HG03108 (cell line): ENCODE data around the gene DROSHA.

Source experiments
- ATAC-seq: cut with Tn5 transposase; IDR thresholded peaks from one replicate; pipeline ENCODE4 v1.9.1; 2021; ENCODE audit warnings: moderate library complexity; ENCODE audit not compliant: unreplicated experiment

The DROSHA gene

DNA sequence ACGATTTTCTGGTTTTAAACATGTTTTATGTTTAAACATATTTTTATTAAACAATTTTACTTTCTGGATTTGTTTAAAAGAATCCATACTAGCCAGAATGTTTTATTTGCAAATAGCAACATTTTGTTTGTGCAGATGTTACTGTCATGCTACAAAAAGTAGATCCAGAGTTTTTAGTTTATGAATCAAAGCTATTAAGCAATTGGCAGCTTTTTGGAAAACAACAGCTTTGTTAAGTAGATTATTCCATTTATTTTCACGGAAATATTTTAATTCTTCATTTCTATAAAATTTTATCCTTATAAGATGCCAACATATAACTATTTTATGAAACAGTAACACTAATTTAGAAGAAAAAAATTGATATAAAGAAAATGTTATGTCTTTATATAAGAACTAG lies 60.9 kb downstream of the DROSHA start:
- no peak for ATAC-seq

DNA sequence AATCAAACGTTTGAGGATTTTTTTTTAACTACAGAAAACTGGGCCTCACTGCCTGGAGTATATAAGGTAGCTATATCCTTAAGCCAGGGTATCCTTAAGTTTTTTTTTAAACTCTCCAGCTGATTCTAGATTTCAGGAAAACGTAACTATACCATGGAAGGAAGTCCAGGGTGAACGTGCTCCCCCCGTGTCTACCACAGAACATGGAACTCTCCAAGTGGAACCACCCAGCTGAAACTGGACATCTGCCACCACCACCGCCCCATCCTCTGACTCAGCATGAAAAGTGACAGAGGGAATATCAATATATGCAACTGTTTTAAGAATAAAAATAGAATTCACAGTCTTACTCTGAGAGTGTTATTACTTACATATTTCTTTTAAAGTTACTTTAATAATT lies 61.3 kb downstream of the DROSHA start:
- no peak for ATAC-seq

DNA sequence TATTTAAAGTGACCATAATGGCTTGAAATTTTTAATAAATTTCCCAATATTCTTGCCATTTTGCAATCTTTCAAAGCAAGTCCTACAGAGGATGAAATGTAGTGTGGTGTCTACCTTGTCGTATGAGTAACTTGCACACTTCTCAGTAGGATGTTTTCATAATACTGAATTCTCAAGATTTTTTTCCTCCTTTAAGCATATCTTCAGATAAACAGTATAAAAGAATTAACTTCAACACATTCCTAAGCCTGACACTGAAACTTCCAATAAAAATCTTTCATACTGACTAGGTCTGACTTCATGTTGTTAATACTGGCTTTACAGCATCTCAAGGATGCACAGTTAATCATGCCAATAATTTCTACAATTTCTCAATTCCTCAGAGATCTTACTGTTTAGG lies 62.0 kb downstream of the DROSHA start:
- no peak for ATAC-seq

DNA sequence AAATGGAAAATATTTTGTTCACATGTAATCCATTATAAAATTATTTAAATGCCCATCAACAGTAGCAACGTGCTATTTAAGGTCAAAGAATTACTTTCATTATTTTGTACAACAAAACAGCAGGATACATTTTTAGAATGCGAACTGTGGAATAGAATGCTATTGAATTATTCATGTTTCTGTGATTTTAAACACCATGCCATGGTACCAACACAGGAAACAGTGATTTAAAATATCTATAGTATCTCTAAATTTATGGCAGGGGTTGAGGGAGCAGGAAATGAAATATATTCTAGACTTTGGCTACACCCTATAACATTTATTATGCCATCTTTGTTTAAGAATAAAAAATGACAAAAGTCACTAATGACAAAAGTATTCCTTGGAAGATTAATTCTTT lies 62.4 kb downstream of the DROSHA start:
- ATAC-seq = no peak

DNA sequence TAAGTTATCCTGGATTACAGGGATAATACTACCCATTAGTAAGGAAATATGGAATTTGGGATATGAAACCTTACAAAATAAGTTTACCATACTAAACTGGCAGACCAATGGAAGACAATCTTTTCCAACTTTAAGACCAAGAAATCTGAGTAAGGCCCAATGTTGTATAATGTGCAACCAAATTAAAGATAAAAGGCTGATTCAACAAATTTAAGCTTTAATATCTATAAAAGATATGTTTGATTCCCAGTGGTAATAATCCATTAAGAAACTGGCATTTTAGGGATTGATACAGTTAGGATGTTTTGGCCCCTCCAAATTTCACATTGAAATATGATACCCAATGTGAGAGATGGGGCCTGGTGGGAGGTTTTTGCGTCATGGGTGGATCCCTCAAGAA lies 66.6 kb downstream of the DROSHA start:
- no peak for ATAC-seq

DNA sequence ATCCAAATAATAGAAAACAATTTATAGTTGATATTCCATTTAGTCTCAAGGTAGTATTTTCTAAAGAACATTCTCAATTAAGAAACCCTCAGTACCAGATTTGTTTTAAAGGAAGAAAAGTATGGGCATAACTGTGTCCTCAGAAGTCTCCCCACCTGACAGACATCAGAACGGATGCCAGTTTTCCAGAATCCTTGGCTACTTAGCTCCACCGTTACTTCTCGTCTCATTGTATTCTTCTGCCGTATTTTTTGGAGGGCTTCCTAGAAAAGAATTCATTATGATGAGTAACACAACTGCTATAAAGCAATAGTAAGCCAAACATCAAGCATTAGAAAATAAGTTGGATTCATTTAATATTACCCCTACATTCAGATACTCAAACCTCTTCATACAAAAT lies 67.8 kb downstream of the DROSHA start:
- no peak for ATAC-seq

DNA sequence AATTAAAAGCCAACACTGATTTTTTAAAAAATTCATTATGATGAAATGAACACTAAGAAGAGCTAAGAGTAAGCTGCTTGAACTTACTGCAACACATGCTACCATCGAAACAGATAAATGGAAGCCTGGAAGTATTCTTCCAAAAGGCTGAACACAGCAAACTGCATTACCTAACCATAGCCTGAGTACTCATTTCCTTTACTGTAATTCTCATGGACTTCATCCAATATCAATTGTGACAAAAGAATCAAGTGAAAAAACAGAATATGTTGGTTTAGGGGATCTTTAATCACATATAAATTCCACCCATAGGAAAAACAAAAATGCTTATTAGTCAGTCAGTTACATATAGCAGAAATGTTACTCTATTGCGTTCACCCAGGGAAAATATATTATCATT lies 68.5 kb downstream of the DROSHA start:
- no peak for ATAC-seq

DNA sequence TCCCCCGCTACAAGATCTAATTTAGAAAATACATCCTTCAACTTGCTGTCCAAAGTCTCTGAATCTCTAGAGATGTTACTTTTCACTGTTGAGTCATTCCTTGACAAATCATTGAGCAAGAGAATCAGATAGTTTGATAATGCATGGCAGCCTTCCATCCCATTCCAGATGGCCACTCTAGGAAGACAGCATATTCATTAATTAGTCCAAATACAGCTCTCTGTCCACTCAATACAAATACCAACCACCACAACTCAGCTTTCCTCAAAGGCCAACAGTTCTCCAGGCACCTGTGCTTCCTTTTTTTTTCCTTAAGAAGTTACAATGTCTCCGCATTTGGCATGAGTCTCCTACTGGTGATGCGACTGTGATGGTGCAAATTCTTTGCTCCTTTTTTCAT lies 72.3 kb downstream of the DROSHA start:
- ATAC-seq = no peak

DNA sequence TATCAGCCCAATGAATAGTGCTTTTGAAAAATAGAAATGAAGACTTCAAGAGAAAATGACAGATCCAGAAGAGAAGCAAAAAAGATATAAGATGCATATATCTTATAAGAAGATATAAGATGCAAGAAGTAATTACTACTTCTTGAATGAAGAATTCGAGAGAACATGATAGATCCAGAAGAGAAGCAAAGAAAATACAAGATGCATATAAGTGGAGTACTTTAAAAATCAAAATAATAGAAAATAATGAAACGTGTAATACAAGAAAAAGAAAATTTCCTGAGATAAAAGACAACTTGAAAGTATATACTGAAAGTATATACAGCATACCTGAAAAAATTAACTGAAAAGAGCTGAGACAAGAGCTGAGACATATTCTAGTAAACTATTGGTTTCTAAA lies 76.7 kb downstream of the DROSHA start:
- ATAC-seq = no peak

DNA sequence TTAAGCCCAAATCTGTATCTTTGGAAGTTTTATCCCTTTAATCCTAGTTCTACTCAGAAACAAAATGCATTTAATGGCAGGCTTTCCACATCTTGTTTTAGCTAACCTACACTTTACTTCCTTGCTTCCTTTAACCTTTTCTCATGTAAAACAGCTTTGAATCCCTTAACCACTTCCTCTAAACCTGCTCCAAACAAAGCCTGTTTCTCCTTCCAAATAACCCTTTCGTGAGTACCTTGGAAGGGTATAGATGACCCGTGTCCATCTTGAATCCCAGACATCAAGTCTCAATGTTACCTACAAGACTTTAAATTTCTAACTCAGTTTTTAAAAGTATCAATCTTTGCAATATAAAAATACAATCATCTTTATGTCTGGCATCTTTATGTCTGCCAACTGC lies 78.4 kb downstream of the DROSHA start:
- ATAC-seq = no peak

DNA sequence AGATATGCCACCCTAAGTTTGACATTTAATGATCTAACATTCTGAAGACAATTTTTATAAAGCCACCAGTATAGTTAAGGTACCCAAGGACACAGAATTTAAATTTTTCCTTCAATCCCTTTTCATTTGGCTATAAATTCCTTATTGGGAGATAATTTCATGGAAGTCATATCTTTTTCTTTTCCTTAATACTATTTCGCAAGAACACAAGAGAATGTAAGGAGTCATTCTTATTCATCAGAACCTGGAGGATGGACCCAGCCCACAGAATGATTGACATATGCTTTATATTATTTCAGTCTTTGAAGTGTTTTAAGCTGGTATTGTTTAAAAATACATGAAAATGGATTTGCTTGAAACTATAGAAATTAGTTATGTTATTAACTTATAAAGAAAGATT lies 79.6 kb downstream of the DROSHA start:
- ATAC-seq = no peak

DNA sequence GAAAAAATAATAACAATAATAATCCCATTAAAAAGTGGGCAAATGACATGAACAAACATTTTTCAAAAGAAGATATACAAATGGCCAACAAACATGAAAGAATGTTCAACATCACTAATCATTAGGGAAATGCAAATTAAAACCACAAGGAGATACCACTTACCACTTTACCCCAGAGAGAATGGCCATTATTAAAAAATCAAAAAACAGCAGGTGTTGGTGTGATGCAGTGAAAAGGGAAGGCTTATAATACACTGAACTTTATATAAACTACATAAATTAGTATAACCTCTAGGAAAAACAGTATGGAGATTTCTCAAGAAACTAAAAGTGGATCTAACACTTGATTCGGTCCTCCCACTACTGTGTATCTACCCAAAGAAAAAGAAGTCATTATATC lies 81.9 kb downstream of the DROSHA start:
- no peak for ATAC-seq

DNA sequence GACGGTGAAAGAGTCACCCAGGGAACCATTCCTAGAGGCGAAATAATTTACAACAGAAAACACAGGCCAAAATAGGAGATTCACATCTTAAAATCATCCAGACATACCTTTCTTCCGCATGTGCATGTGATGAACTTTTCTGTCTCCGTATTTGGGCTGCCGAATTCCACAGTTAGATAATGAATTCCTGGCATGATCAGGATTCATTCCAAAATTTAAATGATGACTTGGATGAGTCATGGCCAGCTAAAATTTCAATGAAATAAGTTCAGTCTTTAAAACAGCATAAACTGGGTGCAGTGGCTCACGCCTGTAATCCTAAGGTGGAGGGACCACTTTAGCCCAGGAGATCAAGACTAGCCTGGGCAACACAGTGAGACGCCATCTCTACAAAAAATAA lies 82.7 kb downstream of the DROSHA start:
- no peak for ATAC-seq

DNA sequence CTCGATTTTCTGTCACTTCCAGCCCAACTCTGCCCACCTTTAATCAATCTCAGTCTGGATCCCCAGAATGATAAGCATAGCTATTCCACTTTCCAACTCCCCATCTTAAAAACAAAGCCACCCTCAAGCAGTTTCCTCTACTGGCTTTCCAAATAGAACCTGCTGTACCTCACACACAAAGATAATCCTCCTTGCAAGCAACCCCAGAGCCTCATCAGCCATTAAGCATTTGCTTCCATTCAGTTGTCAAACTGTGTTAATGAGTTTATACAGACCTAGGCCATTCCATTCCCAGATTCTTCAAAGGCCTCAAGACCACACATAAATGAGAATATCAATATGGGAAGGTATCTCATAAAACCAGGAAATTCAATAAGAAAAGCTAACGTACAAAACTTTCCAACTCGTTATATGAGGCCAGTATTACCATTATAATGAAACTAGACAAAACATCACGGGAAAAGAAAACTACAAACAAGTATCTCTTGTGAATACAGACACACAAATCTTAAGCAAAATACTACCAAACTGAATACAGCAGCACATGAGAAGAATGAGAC lies 86.8 kb downstream of the DROSHA start:
- no peak for ATAC-seq

DNA sequence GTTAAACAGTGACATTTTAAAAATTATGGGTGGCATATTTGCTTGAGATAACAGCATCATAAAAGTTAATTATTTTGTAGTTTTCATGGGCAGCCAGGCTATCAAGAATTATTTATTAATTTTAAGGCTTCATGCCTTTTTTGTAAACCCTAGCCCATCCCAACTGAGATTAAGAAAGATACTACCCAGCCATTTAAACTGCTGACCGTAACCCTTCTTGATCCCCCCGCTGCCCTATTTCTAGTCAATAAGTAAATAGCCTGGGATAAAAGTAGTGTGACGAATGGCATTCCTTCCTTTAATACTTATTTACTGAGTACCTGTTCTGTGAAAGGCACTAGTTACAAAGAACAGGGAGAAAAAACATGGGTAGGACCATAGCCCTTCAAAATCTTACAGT lies 88.3 kb downstream of the DROSHA start:
- ATAC-seq = no peak

DNA sequence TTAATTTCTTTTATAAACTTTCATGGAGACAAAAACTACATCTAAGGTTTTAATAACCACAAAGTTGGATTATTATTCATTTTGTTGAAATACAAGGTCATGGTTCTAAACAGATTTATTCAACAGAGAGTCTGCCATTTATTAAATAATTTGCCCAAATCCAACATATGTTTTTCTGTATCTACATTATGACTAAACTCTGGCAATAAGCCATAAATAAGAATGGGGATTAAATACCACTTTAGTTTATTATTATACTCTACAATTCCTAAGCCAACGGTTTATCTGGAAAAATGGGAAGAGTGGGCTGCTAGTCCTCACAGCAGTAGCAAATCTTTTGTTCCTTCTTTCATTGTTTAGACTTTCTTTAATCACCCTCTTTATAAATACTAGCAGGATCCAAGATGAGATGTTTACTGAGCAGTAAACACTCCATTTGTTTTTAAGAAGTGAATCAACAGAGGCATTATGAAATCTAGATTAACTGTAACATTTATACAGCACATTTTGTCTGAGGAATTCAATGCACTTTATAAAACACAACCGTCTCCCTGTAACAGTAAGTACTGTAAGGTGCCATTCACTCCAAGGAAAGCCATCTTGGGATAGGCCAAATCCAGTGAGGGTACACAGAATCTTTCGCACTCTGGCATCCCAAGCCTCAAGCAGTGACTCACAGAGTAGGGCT lies 89.7 kb downstream of the DROSHA start:
- ATAC-seq = no peak

DNA sequence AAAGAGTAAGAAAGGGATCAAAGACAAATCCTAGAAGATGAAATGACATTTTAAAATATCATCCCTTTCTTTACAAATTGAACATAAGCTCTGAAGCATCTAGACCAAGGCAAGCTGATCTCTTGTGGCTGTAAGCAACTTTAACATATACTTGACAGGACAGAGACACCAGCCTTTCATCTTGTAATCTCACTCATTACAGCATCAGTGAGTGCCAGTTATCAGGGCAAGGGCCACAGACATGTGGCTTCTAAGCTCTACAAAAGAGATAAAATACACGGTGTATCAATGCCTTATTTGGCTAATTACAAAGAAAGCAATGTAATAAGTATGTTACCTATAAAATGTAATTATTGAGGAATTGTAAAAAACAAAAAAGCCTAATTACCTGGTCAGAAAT lies 95.0 kb downstream of the DROSHA start:
- no peak for ATAC-seq

DNA sequence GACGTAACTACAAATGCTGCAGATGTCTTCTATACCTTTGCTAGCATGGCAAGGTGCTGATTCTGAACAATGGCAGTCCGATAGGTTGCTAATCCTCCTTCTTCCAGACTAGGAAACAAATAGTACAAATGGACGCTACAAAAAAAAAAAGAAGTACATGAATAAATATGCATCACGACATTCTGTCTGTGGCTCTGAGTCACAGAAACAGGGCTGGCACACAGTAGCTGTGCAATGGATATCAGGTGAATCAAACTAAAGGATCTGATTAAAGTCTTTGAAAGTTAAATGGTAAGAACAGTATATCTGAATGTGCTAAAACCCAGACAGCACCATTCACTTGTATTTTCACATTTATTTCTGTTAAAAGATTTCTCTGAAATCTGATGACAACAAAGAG lies 96.2 kb downstream of the DROSHA start:
- no peak for ATAC-seq

DNA sequence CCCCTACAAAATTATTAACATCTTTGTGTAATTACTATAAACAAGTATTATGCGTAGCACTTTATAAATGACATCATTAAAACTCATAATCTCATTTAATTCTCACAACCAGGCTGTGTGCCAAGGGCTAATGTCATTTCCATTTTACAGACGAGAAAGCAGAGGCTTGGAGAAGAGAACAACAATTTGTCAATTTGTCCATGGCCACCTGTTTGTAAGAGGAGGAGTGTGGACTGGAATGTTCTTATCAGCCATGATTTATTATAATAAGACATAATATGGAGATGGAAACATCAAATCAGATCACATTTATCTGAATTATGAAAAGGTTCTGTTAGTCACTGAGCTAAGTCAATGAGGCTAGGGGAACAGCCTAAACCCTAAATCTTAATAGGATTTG lies 97.0 kb downstream of the DROSHA start:
- no peak for ATAC-seq

DNA sequence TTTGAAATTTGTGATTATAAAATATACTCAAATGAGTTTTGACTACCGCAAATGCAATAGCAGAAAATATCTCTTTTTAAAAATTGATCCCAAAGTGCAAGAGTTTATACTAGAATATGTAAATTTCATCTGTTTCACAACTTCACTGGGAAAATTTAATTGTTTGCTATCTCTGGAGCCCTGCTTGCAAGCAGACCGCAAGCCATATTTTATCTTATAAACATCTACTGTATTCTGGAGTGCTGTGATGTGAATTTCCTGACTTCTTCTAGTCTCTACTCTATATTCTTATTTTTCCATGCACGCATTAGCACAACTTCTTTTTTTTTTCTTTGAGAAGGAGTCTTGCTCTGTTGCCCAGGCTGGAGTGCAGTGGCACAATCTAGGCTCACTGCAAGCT lies 98.7 kb downstream of the DROSHA start:
- no peak for ATAC-seq

DNA sequence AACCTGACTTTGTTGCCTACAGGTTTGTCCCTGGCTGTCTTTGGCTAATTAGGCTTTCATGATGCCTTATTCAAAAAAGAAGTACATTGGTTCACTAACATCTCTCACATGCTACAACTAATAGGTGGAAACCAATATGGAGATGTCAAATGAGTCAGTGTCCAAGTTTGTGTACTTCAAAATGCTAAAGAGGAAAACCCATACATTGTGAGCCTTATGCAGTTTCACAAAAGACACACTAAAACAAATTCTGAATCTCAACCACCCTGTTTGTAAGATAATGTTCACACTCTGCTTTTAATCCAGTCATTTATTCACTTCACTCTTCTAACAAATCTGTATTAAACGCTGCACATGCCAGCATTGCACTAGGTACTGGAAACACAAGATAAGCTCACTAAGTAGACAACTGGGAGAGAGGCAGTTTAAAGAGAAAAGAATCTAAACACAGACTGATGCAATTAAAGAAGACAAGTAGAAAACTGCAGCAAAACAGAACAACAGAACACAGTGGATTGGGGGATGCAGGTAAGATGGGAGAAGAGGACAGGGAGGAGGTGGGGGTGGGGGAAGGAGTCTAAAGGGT lies 104.1 kb downstream of the DROSHA start:
- ATAC-seq = no peak

DNA sequence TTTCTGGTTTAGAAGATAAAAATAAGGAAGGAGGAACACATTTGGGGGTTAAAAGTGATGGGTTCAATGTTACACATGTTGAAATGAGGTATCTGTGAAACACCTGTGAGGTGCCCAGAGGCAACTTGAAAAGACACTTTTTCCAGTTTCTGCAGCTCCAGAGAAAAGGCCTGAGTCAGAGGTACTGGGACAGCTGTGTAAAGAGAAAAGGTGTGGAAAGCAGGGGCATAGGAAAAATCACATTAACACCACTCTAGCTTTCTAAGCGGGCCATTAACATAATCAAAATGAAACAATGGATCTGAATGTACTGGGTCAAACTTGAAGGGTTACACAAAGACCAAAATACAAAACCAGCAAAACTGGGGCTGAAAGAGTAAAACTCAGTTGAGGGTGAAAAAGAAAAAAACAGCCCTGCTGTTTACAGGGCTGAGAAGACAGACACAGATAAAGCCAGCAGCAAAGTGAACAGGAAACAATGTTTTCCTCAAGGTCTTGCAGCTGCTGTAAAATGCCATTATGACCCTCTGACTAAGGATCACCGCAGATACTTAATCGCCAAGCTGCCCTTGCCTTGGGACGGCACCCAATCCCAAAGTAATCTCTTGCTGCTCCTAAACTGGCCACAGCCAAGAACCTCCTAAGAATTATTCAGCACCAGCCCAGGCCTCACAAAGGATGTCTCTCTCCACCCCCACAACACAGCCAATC lies 104.7 kb downstream of the DROSHA start:
- no peak for ATAC-seq
